22Rv1 (cell line): Measurements from ENCODE around the gene GNAI3.

Source experiments
- ZFX ChIP-seq: fragments of 450-650 bp; IDR thresholded peaks from 2 replicates; pipeline ENCODE4 v1.6.1; 2017; ENCODE audit warnings: antibody characterized with exemption, borderline replicate concordance
- TF ChIP-seq, protein P1 (sequence below): fragments of 450-650 bp; IDR thresholded peaks from 2 replicates; pipeline ENCODE4 v1.5.1; 2017; ENCODE audit warnings: mild to moderate bottlenecking

- TF ChIP-seq, protein P1, sequence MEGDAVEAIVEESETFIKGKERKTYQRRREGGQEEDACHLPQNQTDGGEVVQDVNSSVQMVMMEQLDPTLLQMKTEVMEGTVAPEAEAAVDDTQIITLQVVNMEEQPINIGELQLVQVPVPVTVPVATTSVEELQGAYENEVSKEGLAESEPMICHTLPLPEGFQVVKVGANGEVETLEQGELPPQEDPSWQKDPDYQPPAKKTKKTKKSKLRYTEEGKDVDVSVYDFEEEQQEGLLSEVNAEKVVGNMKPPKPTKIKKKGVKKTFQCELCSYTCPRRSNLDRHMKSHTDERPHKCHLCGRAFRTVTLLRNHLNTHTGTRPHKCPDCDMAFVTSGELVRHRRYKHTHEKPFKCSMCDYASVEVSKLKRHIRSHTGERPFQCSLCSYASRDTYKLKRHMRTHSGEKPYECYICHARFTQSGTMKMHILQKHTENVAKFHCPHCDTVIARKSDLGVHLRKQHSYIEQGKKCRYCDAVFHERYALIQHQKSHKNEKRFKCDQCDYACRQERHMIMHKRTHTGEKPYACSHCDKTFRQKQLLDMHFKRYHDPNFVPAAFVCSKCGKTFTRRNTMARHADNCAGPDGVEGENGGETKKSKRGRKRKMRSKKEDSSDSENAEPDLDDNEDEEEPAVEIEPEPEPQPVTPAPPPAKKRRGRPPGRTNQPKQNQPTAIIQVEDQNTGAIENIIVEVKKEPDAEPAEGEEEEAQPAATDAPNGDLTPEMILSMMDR: no peak
- no peak for TF ChIP-seq ZFX
These were observed 31.1 kb downstream of the GNAI3 start for GRCh38 chr1:109579491-109579890.
